ENCODE results near the gene TESPA1. TPM values are rescaled to one million over a fixed set of nuclear protein-coding genes. Genes with fewer than 3 reads are reported as not detected.

TESPA1 gene
- total RNA-seq, 1 experiment from 2014 or later = not detected

- Histone ChIP-seq H3K4me2 (ENCODE audit: low read length) (no peak overlapping the region), H3K27ac (ENCODE audit: low read length) (no peak overlapping the region), H3K79me2 (ENCODE audit: low read length) (no peaks in the 10 kb centered on the region), H3F3A (ENCODE audit: low read length, unreplicated experiment) (no peaks in the 10 kb centered on the region), H4K20me1 (ENCODE audit: low read length) (no peaks in the 10 kb centered on the region), H3K9ac (ENCODE audit: low read length) (no peak overlapping the region), H3K4me3 (ENCODE audit: low read length) (no peak overlapping the region), H3K4me1 (ENCODE audit: insufficient read depth, low read length) (no peaks in the 10 kb centered on the region), H3K9me3 (ENCODE audit: low read length) (no peaks in the 10 kb centered on the region), H2AFZ (ENCODE audit: low read length) (no peak overlapping the region), H3K36me3 (ENCODE audit: low read depth, low read length) (no peaks in the 10 kb centered on the region), H3K9me2 (replicated peaks; ENCODE audit: low read length) (no peaks in the 10 kb centered on the region), H3K27me3 (ENCODE audit: low read length) (peaks cover 95% of the 10 kb centered on the region)
- ATAC-seq (no peak), DNase-seq (no peak)
- ChIA-PET POLR2A (ENCODE audit: unreplicated experiment) (interaction anchor here (0.5 kb wide), 1 partner anchor 925 kb away, joined by 15 read pairs; no protein-coding TSS in a partner anchor), CTCF (interaction anchor here (0.6 kb wide), 1 partner anchor 470 kb away, joined by 5 read pairs; no protein-coding TSS in a partner anchor)
- BruUV-seq (replicated peaks) = no TSS peak
- intact Hi-C loops (cut with micrococcal nuclease) = no loop called here
- TF ChIP-seq EZH2 (IDR thresholded peaks at IDR 0.05; ENCODE audit: low read length, unreplicated experiment) = no peak
- TF ChIP-seq, protein P1, sequence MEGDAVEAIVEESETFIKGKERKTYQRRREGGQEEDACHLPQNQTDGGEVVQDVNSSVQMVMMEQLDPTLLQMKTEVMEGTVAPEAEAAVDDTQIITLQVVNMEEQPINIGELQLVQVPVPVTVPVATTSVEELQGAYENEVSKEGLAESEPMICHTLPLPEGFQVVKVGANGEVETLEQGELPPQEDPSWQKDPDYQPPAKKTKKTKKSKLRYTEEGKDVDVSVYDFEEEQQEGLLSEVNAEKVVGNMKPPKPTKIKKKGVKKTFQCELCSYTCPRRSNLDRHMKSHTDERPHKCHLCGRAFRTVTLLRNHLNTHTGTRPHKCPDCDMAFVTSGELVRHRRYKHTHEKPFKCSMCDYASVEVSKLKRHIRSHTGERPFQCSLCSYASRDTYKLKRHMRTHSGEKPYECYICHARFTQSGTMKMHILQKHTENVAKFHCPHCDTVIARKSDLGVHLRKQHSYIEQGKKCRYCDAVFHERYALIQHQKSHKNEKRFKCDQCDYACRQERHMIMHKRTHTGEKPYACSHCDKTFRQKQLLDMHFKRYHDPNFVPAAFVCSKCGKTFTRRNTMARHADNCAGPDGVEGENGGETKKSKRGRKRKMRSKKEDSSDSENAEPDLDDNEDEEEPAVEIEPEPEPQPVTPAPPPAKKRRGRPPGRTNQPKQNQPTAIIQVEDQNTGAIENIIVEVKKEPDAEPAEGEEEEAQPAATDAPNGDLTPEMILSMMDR (conservative IDR thresholded peaks at IDR 0.05; ENCODE audit: low read depth, low read length) = no peak
- TF ChIP-seq EZH2phosphoT487 (IDR thresholded peaks at IDR 0.05; ENCODE audit: borderline replicate concordance, low read length) = no peak
These were observed 9.3 kb downstream of the TESPA1 start for GRCh38 chr12:54975272-54975671.

- H3K36me3 ChIP-seq (ENCODE audit: low read depth, low read length) = no peaks in the 10 kb centered on the region
- TF ChIP-seq EZH2phosphoT487 (IDR thresholded peaks at IDR 0.05; ENCODE audit: borderline replicate concordance, low read length) = no peak
- TF ChIP-seq, protein P1 (conservative IDR thresholded peaks at IDR 0.05; ENCODE audit: low read depth, low read length) = no peak
- no peak for TF ChIP-seq EZH2 (IDR thresholded peaks at IDR 0.05; ENCODE audit: low read length, unreplicated experiment)
- H3K27ac ChIP-seq (ENCODE audit: low read length) = no peak overlapping the region
- H3K79me2 ChIP-seq (ENCODE audit: low read length) = no peaks in the 10 kb centered on the region
- ChIA-PET POLR2A (ENCODE audit: unreplicated experiment) (no interaction called here), CTCF (no interaction called here)
- no peak overlapping the region for H3K4me2 ChIP-seq (ENCODE audit: low read length)
- H3K9ac ChIP-seq (ENCODE audit: low read length) = no peak overlapping the region
- no peaks in the 10 kb centered on the region for H4K20me1 ChIP-seq (ENCODE audit: low read length)
- no peak overlapping the region for H2AFZ ChIP-seq (ENCODE audit: low read length)
- no peaks in the 10 kb centered on the region for H3K4me1 ChIP-seq (ENCODE audit: insufficient read depth, low read length)
- ATAC-seq = no peak
- H3F3A ChIP-seq (ENCODE audit: low read length, unreplicated experiment) = no peaks in the 10 kb centered on the region
- no peak for DNase-seq
- no TSS peak for BruUV-seq (replicated peaks)
- no peak overlapping the region for H3K4me3 ChIP-seq (ENCODE audit: low read length)
- intact Hi-C loops (cut with micrococcal nuclease) = no loop called here
- H3K9me3 ChIP-seq (ENCODE audit: low read length) = no peaks in the 10 kb centered on the region
- peaks cover 91% of the 10 kb centered on the region for H3K27me3 ChIP-seq (ENCODE audit: low read length)
- H3K9me2 ChIP-seq (replicated peaks; ENCODE audit: low read length) = no peaks in the 10 kb centered on the region
These were observed 10.3 kb downstream of the TESPA1 start for GRCh38 chr12:54974279-54974678.

DNA sequence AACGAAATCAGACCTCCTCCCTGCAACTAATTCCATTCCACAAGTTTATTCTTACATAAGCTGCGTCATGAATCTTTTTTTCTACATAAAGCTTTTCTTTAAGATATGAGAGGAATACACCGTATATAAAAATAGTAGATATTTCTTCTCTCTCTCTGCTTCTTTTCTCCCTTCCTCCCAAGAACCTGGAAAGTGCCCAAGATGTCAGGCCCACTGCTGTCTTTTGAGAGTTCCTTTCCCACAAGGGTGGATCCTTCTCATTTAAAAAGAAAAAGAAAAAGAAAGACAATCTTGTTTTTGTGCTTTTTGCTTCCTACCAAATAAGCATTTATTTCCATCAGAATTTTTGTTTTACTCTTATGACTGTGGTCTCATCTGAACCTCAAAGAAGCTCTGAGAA, 11.0 kb downstream of the TESPA1 start:
- H3K9ac ChIP-seq (ENCODE audit: low read length) = no peak overlapping the region
- H3K4me2 ChIP-seq (ENCODE audit: low read length) = no peak overlapping the region
- no peaks in the 10 kb centered on the region for H3K79me2 ChIP-seq (ENCODE audit: low read length)
- H3K9me2 ChIP-seq (replicated peaks; ENCODE audit: low read length) = no peaks in the 10 kb centered on the region
- H3K4me1 ChIP-seq (ENCODE audit: insufficient read depth, low read length) = no peaks in the 10 kb centered on the region
- H4K20me1 ChIP-seq (ENCODE audit: low read length) = no peaks in the 10 kb centered on the region
- DNase-seq (no peak), ATAC-seq (no peak)
- no peaks in the 10 kb centered on the region for H3K9me3 ChIP-seq (ENCODE audit: low read length)
- CTCF ChIA-PET = no interaction called here
- BruUV-seq (replicated peaks) = no TSS peak
- no peaks in the 10 kb centered on the region for H3K36me3 ChIP-seq (ENCODE audit: low read depth, low read length)
- no peak for TF ChIP-seq EZH2 (IDR thresholded peaks at IDR 0.05; ENCODE audit: low read length, unreplicated experiment)
- TF ChIP-seq, protein P1 (conservative IDR thresholded peaks at IDR 0.05; ENCODE audit: low read depth, low read length) = no peak
- no peak for TF ChIP-seq EZH2phosphoT487 (IDR thresholded peaks at IDR 0.05; ENCODE audit: borderline replicate concordance, low read length)
- intact Hi-C loops (cut with micrococcal nuclease) = no loop called here
- POLR2A ChIA-PET (ENCODE audit: unreplicated experiment) = no interaction called here
- H2AFZ ChIP-seq (ENCODE audit: low read length) = no peak overlapping the region
- H3K27me3 ChIP-seq (ENCODE audit: low read length) = peaks cover 83% of the 10 kb centered on the region
- no peak overlapping the region for H3K27ac ChIP-seq (ENCODE audit: low read length)
- H3F3A ChIP-seq (ENCODE audit: low read length, unreplicated experiment) = no peaks in the 10 kb centered on the region
- H3K4me3 ChIP-seq (ENCODE audit: low read length) = no peak overlapping the region
